ENCODE results near the gene ANGEL1.
A peak's percentile ranks its signal among the peaks of the same experiment; 100 is the strongest.

ANGEL1 gene

GRCh38 chr14:76808011-76808410, 4.7 kb downstream of the ANGEL1 start:
- no peaks in the 10 kb centered on the region for H3K27me3 ChIP-seq (ENCODE audit: low read depth)
- H3K4me3 ChIP-seq, result no peak overlapping the region
- no peaks in the 10 kb centered on the region for H3K9me3 ChIP-seq
- H3K36me3 ChIP-seq (replicated peaks), result peaks cover 52% of the 10 kb centered on the region
- H3K4me1 ChIP-seq, result peaks cover 10% of the 10 kb centered on the region
- in situ Hi-C loops (cut with MboI; ENCODE audit: low sequenced_read_pairs), result no loop called here
- DNase-seq (ENCODE audit: low spot score in 2 of 2), result no peak

GRCh38 chr14:76806446-76806845, 6.2 kb downstream of the ANGEL1 start:
- Histone ChIP-seq H3K9me3 (no peaks in the 10 kb centered on the region), H3K36me3 (replicated peaks) (peaks cover 56% of the 10 kb centered on the region), H3K27me3 (ENCODE audit: low read depth) (no peaks in the 10 kb centered on the region), H3K4me3 (no peak overlapping the region), H3K4me1 (peaks cover 9% of the 10 kb centered on the region)
- in situ Hi-C loops (cut with MboI; ENCODE audit: low sequenced_read_pairs), result no loop called here
- DNase-seq (ENCODE audit: low spot score in 2 of 2), result no peak

GRCh38 chr14:76793956-76794355, 18.7 kb downstream of the ANGEL1 start:
- no peaks in the 10 kb centered on the region for H3K27me3 ChIP-seq (ENCODE audit: low read depth)
- no peaks in the 10 kb centered on the region for H3K4me1 ChIP-seq
- no peak for DNase-seq (ENCODE audit: low spot score in 2 of 2)
- H3K4me3 ChIP-seq, result no peak overlapping the region
- H3K36me3 ChIP-seq (replicated peaks), result peaks cover 53% of the 10 kb centered on the region
- no peaks in the 10 kb centered on the region for H3K9me3 ChIP-seq
- in situ Hi-C loops (cut with MboI; ENCODE audit: low sequenced_read_pairs), result no loop called here

- no peak for DNase-seq (ENCODE audit: low spot score in 2 of 2)
- in situ Hi-C loops (cut with MboI; ENCODE audit: low sequenced_read_pairs), result no loop called here
- H3K27me3 ChIP-seq (ENCODE audit: low read depth), result no peaks in the 10 kb centered on the region
Observed at GRCh38 chr14:76793324-76793723, 19.4 kb downstream of the ANGEL1 start.

GRCh38 chr14:76792422-76792821, 20.3 kb downstream of the ANGEL1 start:
- Histone ChIP-seq H3K4me1 (no peaks in the 10 kb centered on the region), H3K27me3 (ENCODE audit: low read depth) (no peaks in the 10 kb centered on the region), H3K36me3 (replicated peaks) (peaks cover 52% of the 10 kb centered on the region), H3K4me3 (no peak overlapping the region), H3K9me3 (no peaks in the 10 kb centered on the region)
- no peak for DNase-seq (ENCODE audit: low spot score in 2 of 2)
- in situ Hi-C loops (cut with MboI; ENCODE audit: low sequenced_read_pairs), result no loop called here

More at GRCh38 chr14:76793324-76793723, 19.4 kb downstream of the ANGEL1 start:
- Histone ChIP-seq H3K9me3 (no peaks in the 10 kb centered on the region), H3K4me1 (no peaks in the 10 kb centered on the region), H3K4me3 (no peak overlapping the region), H3K36me3 (replicated peaks) (peaks cover 55% of the 10 kb centered on the region)

- Histone ChIP-seq H3K4me3 (no peak overlapping the region), H3K27me3 (ENCODE audit: low read depth) (no peaks in the 10 kb centered on the region), H3K9me3 (no peaks in the 10 kb centered on the region), H3K4me1 (no peaks in the 10 kb centered on the region), H3K36me3 (replicated peaks) (peaks cover 47% of the 10 kb centered on the region)
- in situ Hi-C loops (cut with MboI; ENCODE audit: low sequenced_read_pairs), result no loop called here
- no peak for DNase-seq (ENCODE audit: low spot score in 2 of 2)
Observed at GRCh38 chr14:76786601-76787000, 26.1 kb downstream of the ANGEL1 start.

GRCh38 chr14:76784881-76785280, 27.8 kb downstream of the ANGEL1 start:
- Histone ChIP-seq H3K4me3 (no peak overlapping the region), H3K27me3 (ENCODE audit: low read depth) (no peaks in the 10 kb centered on the region), H3K9me3 (no peaks in the 10 kb centered on the region), H3K36me3 (replicated peaks) (peaks cover 30% of the 10 kb centered on the region), H3K4me1 (no peaks in the 10 kb centered on the region)
- peak; percentile 81 to 90 for DNase-seq (ENCODE audit: low spot score in 2 of 2)
- in situ Hi-C loops (cut with MboI; ENCODE audit: low sequenced_read_pairs), result no loop called here

- no peaks in the 10 kb centered on the region for H3K4me1 ChIP-seq
- no peaks in the 10 kb centered on the region for H3K27me3 ChIP-seq (ENCODE audit: low read depth)
- H3K9me3 ChIP-seq, result no peaks in the 10 kb centered on the region
- no peak overlapping the region for H3K4me3 ChIP-seq
- in situ Hi-C loops (cut with MboI; ENCODE audit: low sequenced_read_pairs), result no loop called here
- peaks cover 29% of the 10 kb centered on the region for H3K36me3 ChIP-seq (replicated peaks)
- no peak for DNase-seq (ENCODE audit: low spot score in 2 of 2)
Observed at GRCh38 chr14:76784266-76784874, 28.3 kb downstream of the ANGEL1 start.

GRCh38 chr14:76782885-76783566, 29.7 kb downstream of the ANGEL1 start:
- Histone ChIP-seq H3K36me3 (replicated peaks) (peaks cover 22% of the 10 kb centered on the region), H3K4me3 (no peak overlapping the region), H3K4me1 (no peaks in the 10 kb centered on the region), H3K27me3 (ENCODE audit: low read depth) (no peaks in the 10 kb centered on the region), H3K9me3 (no peaks in the 10 kb centered on the region)
- no peak for DNase-seq (ENCODE audit: low spot score in 2 of 2)
- in situ Hi-C loops (cut with MboI; ENCODE audit: low sequenced_read_pairs), result no loop called here

- no peak for DNase-seq (ENCODE audit: low spot score in 2 of 2)
- in situ Hi-C loops (cut with MboI; ENCODE audit: low sequenced_read_pairs), result no loop called here
- no peaks in the 10 kb centered on the region for H3K4me1 ChIP-seq
- no peak overlapping the region for H3K4me3 ChIP-seq
- peaks cover 16% of the 10 kb centered on the region for H3K36me3 ChIP-seq (replicated peaks)
- no peaks in the 10 kb centered on the region for H3K9me3 ChIP-seq
- H3K27me3 ChIP-seq (ENCODE audit: low read depth), result no peaks in the 10 kb centered on the region
Observed at GRCh38 chr14:76782115-76782884, 30.4 kb downstream of the ANGEL1 start.

- Histone ChIP-seq H3K9me3 (no peaks in the 10 kb centered on the region), H3K27me3 (ENCODE audit: low read depth) (no peaks in the 10 kb centered on the region), H3K4me3 (no peak overlapping the region), H3K36me3 (replicated peaks) (peaks cover 15% of the 10 kb centered on the region), H3K4me1 (no peaks in the 10 kb centered on the region)
- in situ Hi-C loops (cut with MboI; ENCODE audit: low sequenced_read_pairs), result no loop called here
- DNase-seq (ENCODE audit: low spot score in 2 of 2), result no peak
Observed at GRCh38 chr14:76781648-76782051, 31.0 kb downstream of the ANGEL1 start.

GRCh38 chr14:76780875-76781647, 31.6 kb downstream of the ANGEL1 start:
- Histone ChIP-seq H3K27me3 (ENCODE audit: low read depth) (no peaks in the 10 kb centered on the region), H3K4me1 (no peaks in the 10 kb centered on the region), H3K36me3 (replicated peaks) (peaks cover 11% of the 10 kb centered on the region), H3K4me3 (no peak overlapping the region), H3K9me3 (no peaks in the 10 kb centered on the region)
- in situ Hi-C loops (cut with MboI; ENCODE audit: low sequenced_read_pairs), result no loop called here
- no peak for DNase-seq (ENCODE audit: low spot score in 2 of 2)

- in situ Hi-C loops (cut with MboI; ENCODE audit: low sequenced_read_pairs), result no loop called here
- Histone ChIP-seq H3K36me3 (replicated peaks) (peaks cover 11% of the 10 kb centered on the region), H3K4me1 (no peaks in the 10 kb centered on the region), H3K9me3 (no peaks in the 10 kb centered on the region), H3K4me3 (no peak overlapping the region), H3K27me3 (ENCODE audit: low read depth) (no peaks in the 10 kb centered on the region)
- DNase-seq (ENCODE audit: low spot score in 2 of 2), result no peak
Observed at GRCh38 chr14:76780360-76780759, 32.3 kb downstream of the ANGEL1 start.

GRCh38 chr14:76780058-76780345, 32.7 kb downstream of the ANGEL1 start:
- in situ Hi-C loops (cut with MboI; ENCODE audit: low sequenced_read_pairs), result no loop called here
- Histone ChIP-seq H3K27me3 (ENCODE audit: low read depth) (no peaks in the 10 kb centered on the region), H3K4me1 (no peaks in the 10 kb centered on the region), H3K9me3 (no peaks in the 10 kb centered on the region), H3K36me3 (replicated peaks) (peaks cover 11% of the 10 kb centered on the region), H3K4me3 (no peak overlapping the region)
- no peak for DNase-seq (ENCODE audit: low spot score in 2 of 2)

All from HAP-1 (cell line).